HepG2 (cell line): ENCODE results near the gene SEPTIN5. TPM values are rescaled to one million over a fixed set of nuclear protein-coding genes. Genes with fewer than 3 reads are reported as not detected.

Source experiments
- HMGXB3 ChIP-seq: sonication (generic); formaldehyde crosslinking; IDR thresholded peaks from 2 replicates; pipeline ENCODE4 v1.4.0; 2020; ENCODE audit warnings: missing genetic modification reagents, borderline replicate concordance
- HOXA5 ChIP-seq: sonication (generic); formaldehyde crosslinking; IDR thresholded peaks from 2 replicates; pipeline ENCODE4 v1.4.0; 2020; ENCODE audit warnings: missing genetic modification reagents
- MED1 ChIP-seq: sonication (generic); formaldehyde crosslinking; IDR thresholded peaks from 2 replicates; pipeline ENCODE4 v1.4.0; 2020; ENCODE audit warnings: missing genetic modification reagents
- PBX3 ChIP-seq: sonication (generic); formaldehyde crosslinking; IDR thresholded peaks from 2 replicates; pipeline ENCODE4 v1.8.1; 2023; ENCODE audit warnings: missing genetic modification reagents, inconsistent platforms, borderline replicate concordance
- PTBP1 ChIP-seq: fragments of 200-400 bp; formaldehyde crosslinking; IDR thresholded peaks from 2 replicates; pipeline ENCODE4 v1.6.1; 2018; ENCODE audit warnings: low read length, low read depth; ENCODE audit not compliant: poor library complexity, severe bottlenecking
- SIN3B ChIP-seq: fragments of 150-350 bp; IDR thresholded peaks from 2 replicates; pipeline ENCODE4 v1.6.1; 2014; ENCODE audit warnings: low read length
- SMAD1 ChIP-seq: sonication (generic); formaldehyde crosslinking; IDR thresholded peaks from 2 replicates; pipeline ENCODE4 v1.4.0; 2020; ENCODE audit warnings: missing genetic modification reagents, low read depth, mild to moderate bottlenecking, borderline replicate concordance
- SRY ChIP-seq: sonication (generic); formaldehyde crosslinking; IDR thresholded peaks from 2 replicates; pipeline ENCODE4 v1.8.0; 2022; ENCODE audit warnings: mild to moderate bottlenecking, missing genetic modification reagents
- ZBTB4 ChIP-seq: sonication (generic); formaldehyde crosslinking; IDR thresholded peaks from 2 replicates; pipeline ENCODE4 v1.4.0; 2020; ENCODE audit warnings: missing genetic modification reagents, mild to moderate bottlenecking, borderline replicate concordance
- ZFP90 ChIP-seq: sonication (generic); formaldehyde crosslinking; IDR thresholded peaks from 2 replicates; pipeline ENCODE4 v1.8.0; 2022; ENCODE audit warnings: missing genetic modification reagents, mild to moderate bottlenecking, inconsistent platforms, borderline replicate concordance
- ZIK1 ChIP-seq: sonication (generic); formaldehyde crosslinking; IDR thresholded peaks from 2 replicates; pipeline ENCODE4 v1.5.0; 2020; ENCODE audit warnings: mild to moderate bottlenecking, low read depth, missing genetic modification reagents, borderline replicate concordance
- ZNF205 ChIP-seq: IDR thresholded peaks from 2 replicates; pipeline ENCODE4 v1.6.1; 2018; ENCODE audit warnings: missing biosample characterization, missing genetic modification reagents
- ZNF468 ChIP-seq: sonication (generic); formaldehyde crosslinking; IDR thresholded peaks from 2 replicates; pipeline ENCODE4 v1.8.0; 2022; ENCODE audit warnings: mild to moderate bottlenecking, moderate library complexity, missing genetic modification reagents
- ZNF563 ChIP-seq: sonication (generic); formaldehyde crosslinking; IDR thresholded peaks from 2 replicates; pipeline ENCODE4 v1.8.0; 2022; ENCODE audit warnings: mild to moderate bottlenecking, moderate library complexity, missing genetic modification reagents
- ZNF574 ChIP-seq: sonication (generic); formaldehyde crosslinking; IDR thresholded peaks from 2 replicates; pipeline ENCODE4 v1.4.0; 2020; ENCODE audit warnings: missing genetic modification reagents
- ZNF580 ChIP-seq: IDR thresholded peaks from 2 replicates; pipeline ENCODE4 v1.6.1; 2016; ENCODE audit warnings: low read depth, borderline replicate concordance
- ZNF616 ChIP-seq: sonication (generic); formaldehyde crosslinking; IDR thresholded peaks from 2 replicates; pipeline ENCODE4 v1.5.0; 2020; ENCODE audit warnings: low read depth, mild to moderate bottlenecking, missing genetic modification reagents
- ZNF891 ChIP-seq: sonication (generic); formaldehyde crosslinking; IDR thresholded peaks from 2 replicates; pipeline ENCODE4 v1.5.0; 2020; ENCODE audit warnings: mild to moderate bottlenecking, missing genetic modification reagents
- polyA plus RNA-seq, 8 experiments: library from polyadenylated mRNA; depleted of rRNA in 3 of 8; stranded (reverse) in 7 of 8; unstranded in 1 of 8; fragments of >200 nt; fragmentation: Illumina TruSeq in 4 of 8; extraction: Trizol in 4 of 8; gene quantifications; 2 replicates each; pipeline versions ENCODE4 v1.2.1 to v1.2.3, GENCODE V29; 2011 to 2016; ENCODE audit warnings: low read depth in 4 of 8, missing spikeins in 1 of 8, mixed read lengths in 1 of 8; ENCODE audit not compliant: insufficient read depth in 1 of 8
- total RNA-seq, 5 experiments: library from RNA; depleted of rRNA; stranded (reverse); fragments of >200 nt; fragmentation: Illumina TruSeq; extraction: Trizol; gene quantifications; 2 replicates each; pipeline ENCODE4 v1.2.3, GENCODE V29; 2016; ENCODE audit warnings: low read depth in 1 of 5

SEPTIN5 gene
- total and polyA plus RNA-seq, 2 of the 13 experiments (the other 11 are each of a cell fraction or from before 2014, with no cell fraction given): 0.33 TPM; not detected in 1

- TF ChIP-seq ZNF468 (CRISPR knock-in tag): no peak
- 0 out of 2 replicates have a peak, but pooled peaks have one; percentile 3 for TF ChIP-seq ZIK1 (CRISPR knock-in tag)
- TF ChIP-seq HMGXB3 (CRISPR knock-in tag): no peak
- 0 out of 2 replicates have a peak, but pooled peaks have one; percentile 14 for TF ChIP-seq ZNF616 (CRISPR knock-in tag)
- no peak for TF ChIP-seq ZNF563 (CRISPR knock-in tag)
- 0 out of 2 replicates have a peak, but pooled peaks have one; percentile 50 for TF ChIP-seq HOXA5
- no peak for TF ChIP-seq ZNF205
- no peak for TF ChIP-seq SRY (CRISPR knock-in tag)
- peak; percentile 4 for TF ChIP-seq PTBP1
- 0 out of 2 replicates have a peak, but pooled peaks have one; percentile 13 for TF ChIP-seq ZNF891
- no peak for TF ChIP-seq ZNF580
- TF ChIP-seq SIN3B: no peak
- peak; percentile 55; the same call in 1 of the 2 replicates for TF ChIP-seq ZNF574 (CRISPR knock-in tag)
- TF ChIP-seq MED1 (CRISPR knock-in tag): peak; percentile 24; the same call in 1 of the 2 replicates
- TF ChIP-seq ZBTB4 (CRISPR knock-in tag): 0 out of 2 replicates have a peak, but pooled peaks have one; percentile 5
- no peak for TF ChIP-seq PBX3
- TF ChIP-seq SMAD1: 0 out of 2 replicates have a peak, but pooled peaks have one; percentile 17
- TF ChIP-seq ZFP90: 0 out of 2 replicates have a peak, but pooled peaks have one; percentile 56
- TF ChIP-seq, all 625 proteins: peak for 14
These were observed 8.6 kb downstream of the SEPTIN5 start (continued) for GRCh38 chr22:19722982-19723231.
